ENCODE data around the gene FAM222A.
"Not testable (repeated sequence)": the region's sequence is repeated elsewhere in the genome, so short reads cannot be mapped to it uniquely, and the experiment has no call there.

FAM222A gene

DNA sequence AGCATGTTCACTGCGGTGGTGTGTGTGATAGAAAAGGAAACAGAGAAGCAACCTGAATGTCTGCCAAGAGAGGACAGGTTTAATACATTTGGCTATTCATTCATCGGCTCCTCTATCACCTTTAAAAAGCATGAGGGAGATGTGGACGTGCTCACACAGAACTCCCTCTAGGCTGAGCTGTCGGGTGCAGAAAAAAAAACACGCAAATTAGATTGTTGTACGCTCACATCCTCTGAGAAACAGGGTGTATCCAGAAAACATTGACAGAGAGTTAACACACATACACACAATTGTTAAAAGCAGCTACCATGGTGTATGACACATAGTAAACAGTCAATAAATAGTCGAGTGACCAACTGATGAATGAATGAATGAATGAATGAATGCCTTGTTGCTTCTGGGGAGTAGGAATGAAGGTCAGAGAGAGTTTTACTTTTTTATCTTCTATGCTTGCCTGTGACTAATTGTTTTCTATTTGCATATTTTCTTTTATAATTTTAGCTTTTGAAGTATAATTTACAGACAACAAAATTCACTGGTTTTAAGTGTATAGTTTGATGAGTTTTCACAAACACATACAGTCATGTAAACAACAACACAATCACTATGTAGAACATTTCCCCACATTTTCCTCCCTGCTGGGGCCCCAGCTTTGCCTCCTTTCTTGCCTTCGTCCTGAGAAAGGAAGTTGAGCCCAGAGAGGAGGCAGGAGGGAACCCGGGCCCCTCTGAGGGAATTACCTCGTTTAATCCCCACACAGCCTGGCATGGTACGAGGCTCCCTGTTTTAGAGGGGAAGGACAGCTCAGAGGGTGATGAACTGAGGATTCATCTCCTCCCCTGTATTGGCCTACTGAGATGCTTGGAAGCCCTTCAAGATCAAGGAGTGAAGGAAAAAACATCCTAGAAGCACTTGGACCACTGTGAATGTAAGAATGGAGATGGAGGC, 19.7 kb upstream of the FAM222A start:
- DNase-seq = no peak

DNA sequence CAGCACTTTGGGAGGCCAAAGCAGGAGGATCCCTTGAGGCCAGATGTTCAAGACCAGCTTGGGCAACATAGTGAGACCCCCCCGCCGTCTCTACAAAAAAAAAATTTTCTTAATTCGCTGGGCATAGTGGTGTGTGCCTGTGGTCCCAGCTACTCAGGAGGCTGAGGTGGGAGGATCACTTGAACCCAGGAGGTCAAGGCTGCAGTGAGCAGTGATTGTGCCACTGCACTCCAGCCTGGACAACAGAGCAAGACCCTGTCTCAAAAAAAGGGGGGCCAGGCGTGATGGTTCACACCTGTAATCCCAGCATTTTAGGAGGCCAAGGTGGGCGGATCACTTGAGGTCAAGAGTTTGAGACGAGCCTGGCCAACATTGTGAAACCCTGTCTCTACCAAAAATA, 19.0 kb upstream of the FAM222A start:
- DNase-seq = not testable (repeated sequence)

DNA sequence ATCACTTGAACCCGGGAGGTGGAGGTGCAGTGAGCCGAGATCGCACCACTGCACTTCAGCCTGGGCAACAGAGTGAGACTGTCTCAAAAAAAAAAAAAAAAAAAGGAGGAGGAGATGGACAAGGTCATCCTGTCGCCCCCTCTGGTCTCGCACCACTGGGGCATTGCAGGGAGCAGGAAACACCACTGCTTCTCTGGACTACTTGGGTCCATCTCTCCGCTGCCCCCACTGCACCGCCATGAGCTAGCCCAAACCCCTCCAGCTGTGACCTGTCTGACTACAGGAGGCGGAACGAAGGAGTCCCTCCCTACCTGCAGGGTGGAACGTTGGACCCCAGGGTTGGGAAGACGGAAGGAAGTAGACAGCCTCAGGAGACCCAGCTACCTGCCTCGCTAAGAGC, 18.2 kb upstream of the FAM222A start:
- no peak for DNase-seq

DNA sequence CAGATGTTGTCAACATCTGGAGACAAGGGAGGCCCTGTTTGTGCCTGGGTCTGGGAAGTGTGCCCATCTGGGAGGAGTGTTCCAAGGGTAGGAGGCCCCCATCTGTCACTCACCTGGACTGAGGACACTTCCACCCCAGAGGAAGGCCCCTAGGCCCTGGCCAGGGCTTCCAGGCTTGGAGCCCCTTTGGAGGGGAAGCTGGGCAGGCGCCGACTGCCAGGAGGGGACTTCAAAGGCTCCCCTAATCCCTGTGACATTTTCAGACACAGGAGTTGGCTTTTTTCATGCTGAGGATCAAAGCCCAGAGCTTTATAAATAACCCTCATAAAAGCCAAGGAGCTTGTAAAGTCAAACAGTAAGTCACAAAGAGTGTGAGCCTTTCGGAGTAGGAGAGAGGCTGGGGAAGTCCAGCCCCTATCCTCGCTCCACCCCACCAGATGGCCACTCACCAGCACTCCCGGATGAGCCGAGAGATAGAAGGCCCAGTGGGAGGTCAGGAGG, 17.6 kb upstream of the FAM222A start:
- DNase-seq = peak; percentile 63

DNA sequence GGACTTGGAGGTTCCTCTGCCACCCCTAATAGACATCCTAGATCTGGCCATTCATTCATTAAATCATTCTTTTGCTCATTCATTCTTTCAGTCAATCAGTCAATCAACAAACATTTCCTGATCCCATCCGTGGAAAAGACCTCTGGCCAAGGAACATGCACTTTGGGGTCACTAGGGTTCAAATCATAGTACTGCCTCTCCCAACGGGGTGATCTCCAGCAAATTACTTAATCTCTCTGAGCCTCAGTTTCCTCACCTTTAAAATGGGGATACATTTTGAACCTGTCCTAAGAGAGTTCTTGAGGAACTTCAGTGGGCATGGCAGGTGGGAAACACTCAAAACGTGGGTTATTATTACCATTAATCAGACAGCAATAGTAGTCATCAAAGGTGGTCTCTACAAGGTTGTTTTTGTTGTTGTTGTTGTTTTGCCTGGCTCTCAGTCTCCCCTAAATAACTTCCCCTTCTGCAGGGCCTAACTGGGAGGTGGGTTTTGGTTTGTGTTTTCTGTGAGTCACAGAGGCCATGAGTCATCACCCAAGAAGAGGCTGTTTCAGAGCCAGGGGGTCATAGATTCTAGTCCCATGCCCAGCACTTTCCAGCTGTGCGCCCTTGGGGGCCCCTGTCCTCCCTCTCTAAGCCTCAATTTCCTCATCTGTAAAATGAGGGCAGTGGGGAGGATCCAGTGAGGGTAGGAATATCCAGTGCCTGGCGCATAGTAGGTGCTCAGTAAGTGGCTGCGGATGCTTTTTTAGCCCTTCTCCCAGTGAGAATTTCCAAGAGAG, 16.9 kb upstream of the FAM222A start:
- no peak for DNase-seq

DNA sequence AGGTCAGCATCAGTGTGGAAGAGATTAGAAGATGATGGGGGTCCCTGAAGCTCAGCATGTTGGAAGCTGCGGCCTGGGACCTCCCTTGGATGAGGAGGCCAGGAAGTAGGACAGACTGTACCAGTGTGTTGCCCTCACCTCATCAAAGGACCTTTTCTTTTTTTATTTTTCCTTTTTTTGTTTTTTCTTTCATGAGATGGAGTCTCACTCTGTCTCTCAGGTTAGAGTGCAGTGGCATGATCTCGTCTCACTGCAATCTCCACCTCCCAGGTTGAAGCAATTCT, 16.4 kb upstream of the FAM222A start:
- DNase-seq = no peak

DNA sequence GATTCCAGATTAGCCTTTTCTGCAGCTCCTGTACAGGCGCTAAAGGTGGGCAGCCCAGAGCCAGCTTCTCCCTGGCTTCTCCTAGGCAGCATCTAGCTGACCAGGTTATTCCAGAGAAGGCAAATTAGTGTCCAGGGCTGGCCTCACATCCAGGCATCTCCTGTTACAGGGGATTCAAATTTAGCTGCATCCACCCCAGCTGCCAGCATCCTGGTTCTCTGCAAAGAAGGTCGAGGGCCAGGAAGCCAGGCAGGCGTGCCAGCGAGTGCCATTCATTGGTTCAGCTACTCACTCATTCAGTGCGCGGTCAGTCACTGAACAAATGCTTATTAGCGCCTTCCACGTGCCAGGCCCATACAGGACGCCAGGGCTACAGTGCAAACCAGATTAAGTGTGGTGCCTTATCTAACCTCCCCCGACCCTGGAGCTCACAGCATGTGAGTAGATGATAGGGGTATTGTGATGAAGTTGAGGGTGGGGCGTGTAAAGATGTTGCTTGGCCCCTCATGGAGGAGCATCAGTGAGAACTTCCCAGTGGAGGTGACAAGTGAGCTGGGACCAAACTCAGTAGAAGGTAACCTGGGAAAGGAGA, 15.7 kb upstream of the FAM222A start:
- no peak for DNase-seq

DNA sequence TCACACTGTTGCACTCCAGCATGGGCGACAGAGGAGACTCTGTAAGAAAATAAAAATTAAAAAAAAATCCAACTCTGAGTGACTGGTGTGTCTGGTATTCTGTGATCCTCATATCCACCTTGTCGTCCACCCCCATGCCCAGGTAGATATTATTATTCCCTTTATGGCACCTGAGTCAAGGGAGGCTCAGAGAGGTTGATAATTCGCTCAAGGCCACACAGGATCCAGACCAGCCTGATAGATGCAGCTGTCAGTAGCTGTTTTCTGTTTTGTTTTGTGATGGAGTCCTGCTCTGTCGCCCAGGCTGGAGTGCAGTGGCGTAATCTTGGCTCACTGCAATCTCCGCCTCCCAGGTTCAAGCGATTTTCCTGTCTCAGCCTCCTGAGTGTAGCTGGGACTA, 14.8 kb upstream of the FAM222A start:
- DNase-seq = no peak

DNA sequence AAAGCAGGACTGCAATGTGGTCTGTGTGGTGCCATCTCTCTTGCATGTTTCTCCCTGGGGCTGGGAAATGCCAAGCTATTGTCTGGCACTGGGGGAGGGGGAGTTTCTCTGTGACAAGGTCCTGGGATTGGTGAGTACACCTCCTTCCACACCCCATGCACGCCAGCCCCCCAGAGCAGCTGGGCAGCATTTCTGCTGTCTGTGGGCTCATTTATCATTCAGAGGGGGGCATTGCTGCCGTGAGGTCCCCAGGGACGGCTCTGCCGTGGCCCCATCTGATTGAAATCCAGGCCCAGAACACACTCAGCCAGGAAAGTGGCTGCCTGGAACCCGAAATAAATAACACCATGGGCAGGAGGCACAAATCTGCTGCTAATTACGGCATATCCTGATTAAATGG, 12.6 kb upstream of the FAM222A start:
- DNase-seq = peak; percentile 85

DNA sequence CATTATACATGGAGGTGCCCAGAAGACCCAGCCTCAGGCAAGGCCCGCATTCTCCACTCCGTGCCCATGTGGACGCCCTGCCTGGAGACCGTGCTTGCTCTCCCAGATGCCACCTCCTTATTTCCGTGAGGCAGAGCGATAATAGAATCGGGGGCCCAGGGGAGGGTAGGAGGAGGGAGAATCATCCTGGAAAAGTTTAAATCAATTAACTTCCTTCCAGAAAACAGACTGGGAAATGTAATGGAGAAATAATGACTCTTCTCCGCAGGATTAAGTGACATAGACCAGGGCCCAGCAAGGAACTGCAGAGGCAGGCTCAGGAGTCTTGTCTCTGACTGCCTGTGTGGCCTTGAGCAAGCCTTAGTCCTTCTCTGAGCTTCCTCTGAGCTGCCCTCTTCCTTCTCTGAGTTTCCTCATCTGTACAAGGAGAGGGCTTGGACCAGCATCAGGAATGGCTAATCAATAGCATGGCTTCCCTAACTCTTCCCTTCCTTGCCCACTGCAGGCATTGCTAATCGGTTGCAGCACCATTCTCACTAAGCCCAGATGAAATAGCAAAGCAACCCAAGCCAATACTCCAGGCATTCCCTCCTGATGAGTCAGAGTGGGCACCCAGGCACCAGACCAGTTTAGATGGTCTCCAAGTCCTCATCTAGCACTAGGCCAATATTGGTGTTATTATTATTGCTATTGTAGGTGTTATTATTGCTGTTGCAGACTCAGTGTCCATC, 11.3 kb upstream of the FAM222A start:
- DNase-seq = no peak

DNA sequence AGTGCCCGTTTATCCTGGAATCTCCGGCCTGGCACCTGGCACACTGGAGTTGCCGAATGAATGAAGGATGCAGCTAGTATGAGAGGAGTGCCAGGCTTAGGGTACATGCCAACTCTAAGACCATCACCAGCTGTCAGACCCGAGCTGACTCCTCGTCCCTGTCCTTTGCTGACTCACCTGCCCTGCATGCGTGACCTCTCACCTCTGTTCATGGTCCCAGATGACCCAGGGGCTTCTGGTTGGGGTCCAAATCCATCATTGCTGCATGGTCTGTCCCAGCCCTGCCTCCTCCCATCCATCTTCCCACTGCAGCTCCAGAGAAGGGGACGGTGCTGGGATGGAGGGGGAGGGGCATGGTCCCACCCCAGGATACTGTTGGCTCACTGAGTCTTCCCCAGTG, 9.9 kb upstream of the FAM222A start:
- DNase-seq = peak; percentile 25

DNA sequence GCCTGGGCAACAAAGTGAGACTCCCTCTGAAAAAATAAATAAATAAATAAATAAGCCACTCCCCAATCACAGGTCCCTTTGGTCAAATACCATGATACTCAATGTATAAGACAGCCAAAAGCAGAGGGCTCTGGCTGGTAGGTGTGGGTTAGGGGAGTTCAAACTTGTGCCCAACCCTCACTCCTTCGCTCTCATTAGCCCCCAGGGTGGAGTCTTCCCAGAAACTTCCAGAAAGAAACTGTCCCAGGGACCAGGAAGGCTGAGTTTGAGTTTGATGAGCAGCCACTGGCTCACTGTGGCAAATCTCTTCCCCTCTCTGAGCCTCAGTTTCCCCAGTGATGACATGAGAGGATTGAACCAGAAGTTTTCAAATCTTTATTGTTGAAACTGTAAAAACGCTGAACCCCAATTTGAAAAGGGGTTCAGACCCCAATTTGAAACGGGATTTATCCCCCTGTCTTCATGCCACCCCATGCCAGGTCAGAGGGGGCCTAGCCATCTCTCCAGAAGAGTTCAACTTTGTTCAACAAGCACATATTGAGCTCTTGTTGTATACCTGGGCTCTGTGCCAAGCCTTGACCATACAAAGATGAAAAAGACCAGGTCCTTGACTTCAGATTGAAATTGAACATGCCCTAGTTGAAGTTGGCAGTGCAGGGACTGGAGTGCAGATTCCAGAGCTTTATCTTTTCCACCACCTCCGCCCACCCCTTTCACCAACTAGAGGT, 9.1 kb upstream of the FAM222A start:
- no peak for DNase-seq

DNA sequence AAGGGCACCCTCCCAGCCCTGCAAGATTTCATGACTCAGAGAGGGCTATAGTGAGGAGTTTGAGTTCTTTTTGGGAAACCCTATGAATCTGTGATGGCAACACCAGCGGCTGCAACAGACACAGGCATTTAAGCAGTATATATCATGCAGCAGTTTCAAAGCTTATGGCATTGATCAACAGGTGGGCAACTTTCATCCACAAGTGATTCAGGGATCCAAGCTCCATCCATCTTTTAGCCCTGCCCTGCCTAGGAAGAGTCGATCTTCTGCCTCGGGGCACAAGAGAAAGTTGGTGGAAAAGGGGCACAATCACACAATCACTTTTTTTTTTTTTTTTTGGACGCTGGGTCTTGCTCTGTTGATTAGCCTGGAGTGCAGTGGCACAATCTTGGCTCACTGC, 8.3 kb upstream of the FAM222A start:
- DNase-seq = no peak

DNA sequence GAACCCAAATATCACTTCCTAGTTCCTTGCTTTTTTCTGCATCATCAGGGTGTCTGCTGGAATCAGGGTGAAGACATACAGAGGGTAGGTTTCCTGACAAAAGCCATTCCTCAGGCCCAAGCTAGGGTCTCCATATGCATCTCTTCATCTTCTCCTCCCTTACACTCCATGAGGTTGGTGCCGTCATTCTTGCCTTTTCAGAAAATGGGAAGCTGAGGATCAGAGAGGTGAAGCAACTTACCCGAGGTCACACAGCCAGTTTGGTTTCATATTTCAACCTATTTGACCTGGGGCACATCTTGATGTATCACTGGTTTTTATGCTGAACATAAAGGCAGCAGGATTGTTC, 7.3 kb upstream of the FAM222A start:
- DNase-seq = no peak

DNA sequence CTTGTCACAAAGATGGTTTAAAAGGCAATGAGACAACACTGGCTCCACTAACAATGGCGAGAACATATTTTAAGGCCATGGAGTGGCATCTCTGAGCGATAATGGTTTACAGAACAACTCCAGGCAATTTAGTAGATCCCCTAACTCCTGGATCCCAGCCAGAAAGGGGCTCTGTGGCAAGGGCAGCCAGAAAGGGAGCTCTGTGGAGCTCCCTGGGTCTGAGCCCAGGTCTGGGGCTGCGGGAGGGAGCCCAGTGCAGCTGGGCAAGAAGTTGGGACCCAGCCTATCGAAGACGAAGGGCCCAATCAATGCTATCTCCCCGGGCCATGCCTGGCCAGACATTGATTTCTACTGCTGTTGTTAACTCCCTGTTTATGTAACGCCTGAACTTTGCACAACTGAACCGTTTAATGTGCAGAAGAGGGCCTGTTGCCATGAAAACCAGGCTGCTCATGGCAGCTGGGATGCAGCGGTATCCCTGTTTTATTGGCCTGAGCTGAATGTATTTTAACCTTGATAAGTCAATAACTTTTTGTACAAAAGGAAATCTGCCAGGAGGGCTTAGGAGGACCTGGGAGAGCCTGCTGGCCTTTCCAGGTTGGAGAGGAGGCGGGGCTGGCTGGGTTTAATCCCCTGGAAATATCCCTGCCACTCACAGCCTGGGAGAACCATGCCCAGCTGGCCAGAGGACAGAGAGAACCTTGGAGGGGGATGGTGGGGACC, 6.7 kb upstream of the FAM222A start:
- peak; percentile 66 for DNase-seq

DNA sequence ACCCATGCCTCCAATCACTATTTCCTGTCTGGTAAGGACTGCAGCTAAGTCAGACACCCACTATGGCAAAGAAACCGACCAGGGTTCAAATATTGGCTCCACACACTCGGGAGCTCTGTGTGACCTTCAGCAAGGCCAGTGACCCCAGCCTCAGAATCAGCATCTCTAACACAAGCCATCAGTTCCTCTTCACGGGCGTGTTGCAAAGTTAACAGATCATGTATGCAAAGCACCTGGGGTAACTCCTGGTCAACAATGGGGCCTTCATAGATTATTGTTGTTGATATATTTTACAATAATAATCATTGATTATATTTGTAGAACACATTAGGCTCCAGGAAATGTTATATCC, 6.2 kb upstream of the FAM222A start:
- DNase-seq = no peak

DNA sequence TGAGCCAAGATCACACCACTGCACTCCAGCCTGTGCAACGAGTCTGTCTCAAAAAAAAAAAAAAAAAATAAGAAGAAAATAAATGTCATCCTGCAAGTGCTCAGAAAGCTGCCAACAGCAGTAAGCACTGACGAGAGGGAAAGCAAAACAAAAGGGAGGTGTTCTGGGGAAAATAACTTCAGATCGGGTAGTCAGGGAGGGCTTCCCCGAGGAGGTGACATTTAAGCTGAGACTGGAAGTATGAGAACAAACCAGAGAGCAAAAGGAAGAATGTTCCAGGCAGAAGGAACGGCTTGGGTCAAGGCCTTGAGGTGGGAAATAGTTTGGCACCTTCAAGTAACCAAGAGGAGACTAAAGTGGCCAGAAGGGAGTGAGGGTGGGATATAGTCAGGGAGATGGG, 4.7 kb upstream of the FAM222A start:
- DNase-seq = no peak

DNA sequence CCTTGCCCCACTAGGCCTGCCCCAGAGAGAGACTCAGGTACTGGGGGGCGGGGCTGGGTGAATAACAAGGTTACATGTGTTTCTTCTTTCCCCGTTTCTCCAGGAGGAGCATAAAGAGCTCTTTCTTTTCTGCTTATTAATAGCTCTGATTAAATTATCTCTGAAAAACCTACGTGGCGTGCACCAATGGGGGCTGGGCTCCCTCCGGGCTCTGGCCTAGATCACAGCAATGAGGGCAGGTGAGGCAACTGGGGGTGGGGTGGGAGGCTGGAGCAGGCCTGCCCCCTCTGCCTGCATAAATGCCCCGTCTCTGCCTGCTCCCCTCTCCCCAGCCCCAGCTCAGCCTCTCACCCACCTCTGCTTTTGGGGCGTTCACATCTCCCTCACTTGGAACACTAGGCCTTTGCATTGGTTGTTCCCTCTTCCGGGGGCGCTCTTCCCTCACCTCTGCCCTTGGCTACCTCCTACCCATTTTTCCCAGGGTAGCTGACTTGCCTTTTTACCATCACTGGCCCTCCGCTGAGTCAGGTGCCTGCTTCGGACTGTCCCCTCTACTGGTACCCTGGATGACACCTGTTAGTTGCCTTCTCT, 4.1 kb upstream of the FAM222A start:
- DNase-seq = no peak

DNA sequence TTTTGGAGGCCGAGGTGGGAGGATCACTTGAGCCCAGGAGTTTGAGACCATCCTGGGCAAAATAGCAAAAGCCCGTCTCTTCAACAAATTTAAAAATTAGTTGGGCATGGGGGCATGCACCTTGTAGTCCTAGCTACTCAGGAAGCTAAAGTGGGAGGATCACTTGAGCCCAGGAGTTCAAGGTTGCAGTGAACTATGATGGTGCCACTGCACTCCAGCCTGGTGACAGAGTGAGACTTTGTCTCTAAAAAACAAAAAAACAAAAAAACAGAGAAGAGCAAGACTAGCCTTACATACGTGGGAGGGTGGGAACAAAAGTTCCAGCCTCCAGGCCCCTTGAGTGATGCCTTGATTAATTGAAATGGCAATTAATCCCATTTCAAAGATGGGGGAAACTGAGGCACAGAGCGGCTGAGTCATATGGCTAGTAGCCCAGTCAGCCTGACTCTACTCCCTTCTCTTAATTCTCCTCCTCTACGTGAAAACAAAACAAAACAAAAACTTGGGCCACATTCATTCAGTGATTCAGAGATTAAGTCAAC, 3.3 kb upstream of the FAM222A start:
- DNase-seq = no peak

DNA sequence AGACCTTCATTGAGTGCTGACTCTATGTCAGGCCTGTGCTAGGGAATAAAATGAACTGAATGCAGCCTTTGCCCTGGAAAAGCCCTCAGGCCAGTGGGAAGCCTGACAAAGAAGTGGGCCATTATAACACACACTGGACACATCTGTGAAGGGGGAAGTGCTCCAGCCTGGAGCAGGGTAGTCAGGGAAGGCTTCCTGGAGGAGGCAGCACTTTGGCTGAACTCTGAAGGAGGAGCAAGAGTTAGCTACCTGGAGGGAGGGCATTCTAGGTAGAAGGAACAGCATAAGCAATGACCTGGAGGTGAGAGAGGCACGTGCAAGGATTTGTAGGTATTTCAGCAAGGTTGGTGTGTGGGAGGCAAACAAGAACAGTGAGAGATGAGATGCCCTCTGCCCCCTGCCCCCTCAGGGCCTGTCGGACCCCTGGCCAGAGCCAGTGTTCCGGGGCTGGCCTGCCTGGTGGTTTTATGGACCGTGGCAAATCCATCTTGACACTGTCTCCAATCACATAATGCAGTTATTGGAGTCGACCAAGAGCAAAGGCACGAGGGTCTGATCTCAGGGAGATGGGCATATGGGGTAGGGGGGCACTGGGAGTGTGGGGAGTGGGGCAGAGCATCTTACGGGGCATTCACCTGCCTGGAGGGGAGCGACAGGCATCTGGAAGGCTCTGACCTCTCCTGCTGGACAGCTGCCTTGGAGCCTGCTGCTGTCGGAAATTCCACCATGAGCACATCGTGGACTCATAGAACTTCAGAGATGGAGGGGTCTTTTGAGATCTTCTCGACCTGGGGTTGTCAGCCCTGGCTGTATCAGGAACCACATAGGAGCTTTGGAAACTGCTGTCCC, 2.7 kb upstream of the FAM222A start:
- DNase-seq = peak; percentile 76

Data from NCI-H69 (cell line).